Measurements from ENCODE around the gene LTB4R. TPM values are rescaled to one million over a fixed set of nuclear protein-coding genes. Genes with fewer than 3 reads are reported as not detected.

Gene LTB4R
- total RNA-seq, 2 donors from 2014 or later: 11.8 to 14.2 TPM

GRCh38 chr14:24321212-24321975 lies 10.1 kb downstream of the LTB4R start:
- WGBS: 85% methylated on average over 14 of the region's 14 CpGs
- TF ChIP-seq POLR2A (IDR thresholded peaks at IDR 0.05) (no peak), CTCF (IDR thresholded peaks at IDR 0.05) (no peak), POLR2AphosphoS5 (IDR thresholded peaks at IDR 0.05) (no peak)
- no peaks in the 10 kb centered on the region for H3K9me3 ChIP-seq
- H3K27ac ChIP-seq: no peak overlapping the region
- DNase-seq (ENCODE audit: low spot score): no peak
- peaks cover 4% of the 10 kb centered on the region for H3K27me3 ChIP-seq (replicated peaks; ENCODE audit: insufficient read depth)
- H3K36me3 ChIP-seq: no peaks in the 10 kb centered on the region
- H3K4me3 ChIP-seq: no peak overlapping the region
- no peaks in the 10 kb centered on the region for H3K4me1 ChIP-seq (replicated peaks)
- intact Hi-C loops (cut with DNase I): no loop called here

DNA sequence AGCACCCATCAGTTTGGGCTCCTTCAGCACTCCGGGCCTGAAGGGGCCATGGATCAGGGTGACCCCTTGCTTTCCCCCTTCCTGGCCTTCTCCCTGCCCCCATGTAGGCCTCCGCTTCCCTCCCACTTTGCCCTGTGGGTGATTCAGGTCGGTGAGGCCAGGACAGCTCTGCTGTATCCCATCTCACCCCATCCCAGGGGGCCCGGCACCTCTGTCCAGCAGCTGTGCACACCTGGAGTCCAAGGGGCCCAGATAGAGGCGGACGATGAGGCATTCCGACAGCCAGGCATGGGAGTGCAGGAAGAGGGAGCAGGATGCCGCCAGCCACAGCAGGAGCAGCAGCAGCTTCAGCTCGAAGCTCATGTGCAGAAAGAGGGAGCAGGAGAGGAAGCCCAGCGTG lies 11.4 kb downstream of the LTB4R start:
- no peak overlapping the region for H3K27ac ChIP-seq
- H3K27me3 ChIP-seq (replicated peaks; ENCODE audit: insufficient read depth): peaks cover 4% of the 10 kb centered on the region
- TF ChIP-seq CTCF (IDR thresholded peaks at IDR 0.05) (no peak), POLR2A (IDR thresholded peaks at IDR 0.05) (no peak), POLR2AphosphoS5 (IDR thresholded peaks at IDR 0.05) (no peak)
- no peaks in the 10 kb centered on the region for H3K4me1 ChIP-seq (replicated peaks)
- intact Hi-C loops (cut with DNase I): no loop called here
- WGBS: 70% methylated on average over 10 of the region's 10 CpGs
- no peaks in the 10 kb centered on the region for H3K9me3 ChIP-seq
- H3K4me3 ChIP-seq: no peak overlapping the region
- DNase-seq (ENCODE audit: low spot score): no peak
- H3K36me3 ChIP-seq: no peaks in the 10 kb centered on the region

DNA sequence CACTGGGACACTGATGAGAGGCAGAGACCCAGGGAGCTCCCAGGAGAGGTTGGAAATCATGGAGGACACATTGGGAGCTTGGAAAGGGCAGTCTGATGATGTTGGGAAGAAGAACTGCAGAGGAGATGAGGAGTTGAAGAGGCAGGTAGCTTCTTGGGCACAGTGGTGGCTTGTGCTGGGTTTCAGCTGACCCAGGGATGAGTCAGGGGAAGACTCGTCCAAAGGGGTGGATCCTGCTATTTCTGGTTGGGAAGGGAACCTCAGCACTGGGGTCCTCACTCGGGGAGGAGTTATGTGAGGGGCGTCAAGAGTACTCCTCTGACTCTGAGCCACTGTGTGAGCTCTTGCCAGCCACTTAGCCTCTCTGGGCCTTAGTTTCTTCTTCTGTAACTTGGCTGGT lies 12.0 kb downstream of the LTB4R start:
- H3K4me1 ChIP-seq (replicated peaks): no peaks in the 10 kb centered on the region
- intact Hi-C loops (cut with DNase I): no loop called here
- H3K27ac ChIP-seq: no peak overlapping the region
- H3K4me3 ChIP-seq: no peak overlapping the region
- no peak for DNase-seq (ENCODE audit: low spot score)
- H3K27me3 ChIP-seq (replicated peaks; ENCODE audit: insufficient read depth): peaks cover 3% of the 10 kb centered on the region
- no peak for TF ChIP-seq CTCF (IDR thresholded peaks at IDR 0.05)
- no peak for TF ChIP-seq POLR2AphosphoS5 (IDR thresholded peaks at IDR 0.05)
- TF ChIP-seq POLR2A (IDR thresholded peaks at IDR 0.05): no peak
- WGBS: 64% methylated on average over 3 of the region's 3 CpGs
- H3K36me3 ChIP-seq: no peaks in the 10 kb centered on the region
- H3K9me3 ChIP-seq: no peaks in the 10 kb centered on the region

DNA sequence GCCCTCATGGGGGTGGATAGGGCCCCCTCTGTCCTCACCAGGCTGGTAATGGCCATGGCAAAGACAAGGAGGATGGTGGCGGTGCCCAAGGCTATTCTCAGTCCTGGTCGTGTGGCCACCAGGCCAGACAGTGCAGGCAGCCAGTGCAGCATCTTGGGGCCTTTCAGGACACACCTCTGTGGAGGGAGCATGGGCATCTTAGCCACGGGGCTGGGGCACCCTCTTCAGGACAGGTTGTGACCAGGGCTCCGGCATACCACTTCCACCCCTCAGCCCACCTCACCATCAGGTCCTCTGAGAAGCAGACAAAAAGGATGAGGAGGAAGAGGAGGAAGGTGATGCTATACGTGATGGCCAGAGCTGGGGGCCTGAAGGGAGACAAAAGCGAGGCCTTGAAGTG lies 12.7 kb downstream of the LTB4R start:
- H3K4me1 ChIP-seq (replicated peaks): no peaks in the 10 kb centered on the region
- no peak overlapping the region for H3K27ac ChIP-seq
- H3K9me3 ChIP-seq: no peaks in the 10 kb centered on the region
- H3K4me3 ChIP-seq: no peak overlapping the region
- 72% methylated on average over 6 of the region's 6 CpGs for WGBS
- intact Hi-C loops (cut with DNase I): no loop called here
- no peaks in the 10 kb centered on the region for H3K27me3 ChIP-seq (replicated peaks; ENCODE audit: insufficient read depth)
- no peak for TF ChIP-seq POLR2AphosphoS5 (IDR thresholded peaks at IDR 0.05)
- TF ChIP-seq CTCF (IDR thresholded peaks at IDR 0.05): no peak
- TF ChIP-seq POLR2A (IDR thresholded peaks at IDR 0.05): no peak
- H3K36me3 ChIP-seq: no peaks in the 10 kb centered on the region
- no peak for DNase-seq (ENCODE audit: low spot score)

- no peak for DNase-seq (ENCODE audit: low spot score)
- no peaks in the 10 kb centered on the region for H3K27me3 ChIP-seq (replicated peaks; ENCODE audit: insufficient read depth)
- 87% methylated on average over 5 of the region's 5 CpGs for WGBS
These were observed 13.8 kb downstream of the LTB4R start for GRCh38 chr14:24325041-24325530.

More at GRCh38 chr14:24325041-24325530, 13.8 kb downstream of the LTB4R start:
- Histone ChIP-seq H3K4me3 (no peak overlapping the region), H3K27ac (no peak overlapping the region), H3K36me3 (no peaks in the 10 kb centered on the region), H3K9me3 (no peaks in the 10 kb centered on the region), H3K4me1 (replicated peaks) (no peaks in the 10 kb centered on the region)
- TF ChIP-seq POLR2AphosphoS5 (IDR thresholded peaks at IDR 0.05) (no peak), CTCF (IDR thresholded peaks at IDR 0.05) (no peak), POLR2A (IDR thresholded peaks at IDR 0.05) (no peak)
- intact Hi-C loops (cut with DNase I): no loop called here

All from prostate gland (tissue), 2 donors.